Liver (tissue), 3 donors: ENCODE results near the gene SREBF2.

ENCODE experiments used
- ATF3 ChIP-seq: IDR thresholded peaks from 2 replicates; pipeline ENCODE4 v1.6.1; 2016; ENCODE audit warnings: antibody characterized with exemption
- CTCF ChIP-seq: fragments of 150-350 bp; IDR thresholded peaks from 2 replicates; pipeline ENCODE4 v1.5.1; 2017; ENCODE audit warnings: improper control_type of control experiment, low read depth, low read length; ENCODE audit not compliant: missing input control
- EGR1 ChIP-seq, 2 donors: IDR thresholded peaks; 2 replicates each; pipeline ENCODE4 v1.6.1; 2016 to 2018; ENCODE audit warnings: antibody characterized with exemption in 2 of 2, low read depth in 2 of 2
- MAX ChIP-seq: IDR thresholded peaks from 2 replicates; pipeline ENCODE4 v1.6.1; 2016; ENCODE audit warnings: antibody characterized with exemption
- RAD21 ChIP-seq, 2 donors: IDR thresholded peaks; 2 replicates each; pipeline ENCODE4 v1.6.1; 2016; ENCODE audit warnings: antibody characterized with exemption in 2 of 2, mild to moderate bottlenecking in 2 of 2
- SP1 ChIP-seq: IDR thresholded peaks from 2 replicates; pipeline ENCODE4 v1.6.1; 2018; ENCODE audit warnings: antibody characterized with exemption, mild to moderate bottlenecking
- TAF1 ChIP-seq: conservative IDR thresholded peaks from 2 replicates; pipeline ENCODE4 v1.6.1; 2016; ENCODE audit warnings: antibody characterized with exemption, mild to moderate bottlenecking
- ZBTB33 ChIP-seq: IDR thresholded peaks from 2 replicates; pipeline ENCODE4 v1.6.1; 2016; ENCODE audit warnings: antibody characterized with exemption
- donor health status: healthy.
- donor health status: healthy.

- TF ChIP-seq CTCF = no peak
- TF ChIP-seq RAD21 (IDR thresholded peaks at IDR 0.05) = no peak
- no peak for TF ChIP-seq SP1
- TF ChIP-seq MAX = no peak
- TF ChIP-seq ATF3 = no peak
- no peak for TF ChIP-seq EGR1 (IDR thresholded peaks at IDR 0.05; ENCODE audit: low read depth in 2 of 2)
- TF ChIP-seq ZBTB33 = no peak
- TF ChIP-seq TAF1 = no peak
These were observed 50.5 kb downstream of the SREBF2 start for GRCh38 chr22:41883400-41883799.
